WTC11 (cell line): ENCODE measurements around the gene GDF2. TPM values are rescaled to one million over a fixed set of nuclear protein-coding genes. Genes with fewer than 3 reads are reported as not detected.

Source experiments
- ATAC-seq: fragments of 200-7000 bp; cut with Tn5 transposase; 2 replicates; pipeline ENCODE4 v1.10.0; 2021; ENCODE audit warnings: mild to moderate bottlenecking, moderate library complexity
- CTCF ChIA-PET: fragments of 300-600 bp; sonication (Branson Sonifier 250); formaldehyde crosslinking; loops from one replicate; lab custom pipeline; 2021; ENCODE audit warnings: antibody characterized with exemption; lab: Charles Lee
- POLR2A ChIA-PET: fragments of 350-600 bp; sonication (Branson Sonifier 250); formaldehyde crosslinking; loops from one replicate; lab custom pipeline; 2021; ENCODE audit warnings: antibody characterized with exemption; lab: Charles Lee
- DNase-seq: peaks from one replicate; pipeline ENCODE4 v3.0.0; 2021; ENCODE audit warnings: low spot score
- H3K27ac Mint-ChIP-seq: 2 replicates; pipeline ENCODE4 v1.8.0; 2021; ENCODE audit warnings: mixed read lengths
- H3K27me3 Mint-ChIP-seq: 2 replicates; pipeline ENCODE4 v1.8.0; 2021; ENCODE audit warnings: low read depth, mild to moderate bottlenecking, moderate library complexity, mixed read lengths
- H3K36me3 Mint-ChIP-seq: 2 replicates; pipeline ENCODE4 v1.8.0; 2021; ENCODE audit warnings: mixed read lengths
- H3K4me1 Mint-ChIP-seq: 2 replicates; pipeline ENCODE4 v1.8.0; 2022; ENCODE audit warnings: mixed read lengths
- H3K4me3 Mint-ChIP-seq: 2 replicates; pipeline ENCODE4 v1.8.0; 2021; ENCODE audit warnings: mild to moderate bottlenecking, moderate library complexity, mixed read lengths
- H3K9me3 Mint-ChIP-seq: 2 replicates; pipeline ENCODE4 v1.8.0; 2021; ENCODE audit warnings: mixed read lengths
- ATF1 ChIP-seq: sonication (generic); formaldehyde crosslinking; IDR thresholded peaks from 2 replicates; pipeline ENCODE4 v1.8.1; 2023; ENCODE audit warnings: mild to moderate bottlenecking, moderate library complexity, missing genetic modification reagents
- ATF3 ChIP-seq: sonication (generic); formaldehyde crosslinking; conservative IDR thresholded peaks from 2 replicates; pipeline ENCODE4 v1.8.1; 2022; ENCODE audit warnings: mild to moderate bottlenecking, missing genetic modification reagents
- ERG ChIP-seq: fragments of 250-450 bp; sonication (Bioruptor Pico); IDR thresholded peaks from 2 replicates; pipeline ENCODE4 v1.8.0; 2021; ENCODE audit warnings: mild to moderate bottlenecking
- ETV6 ChIP-seq: sonication (generic); formaldehyde crosslinking; IDR thresholded peaks from 2 replicates; pipeline ENCODE4 v1.8.1; 2022; ENCODE audit warnings: mild to moderate bottlenecking, missing genetic modification reagents
- FOXP4 ChIP-seq: sonication (generic); formaldehyde crosslinking; IDR thresholded peaks from 2 replicates; pipeline ENCODE4 v1.8.0; 2022; ENCODE audit warnings: mild to moderate bottlenecking, missing genetic modification reagents
- GABPB1 ChIP-seq: sonication (generic); formaldehyde crosslinking; IDR thresholded peaks from 2 replicates; pipeline ENCODE4 v1.8.1; 2023; ENCODE audit warnings: mild to moderate bottlenecking, missing genetic modification reagents
- IRF1 ChIP-seq: sonication (generic); formaldehyde crosslinking; IDR thresholded peaks from 2 replicates; pipeline ENCODE4 v1.8.0; 2023; ENCODE audit warnings: missing genetic modification reagents
- IRF2 ChIP-seq: sonication (generic); formaldehyde crosslinking; IDR thresholded peaks from 2 replicates; pipeline ENCODE4 v1.8.0; 2022; ENCODE audit warnings: low read depth, missing genetic modification reagents, borderline replicate concordance
- NFATC4 ChIP-seq: fragments of 250-450 bp; sonication (Bioruptor Pico); IDR thresholded peaks from 2 replicates; pipeline ENCODE4 v1.9.0; 2021; ENCODE audit warnings: mild to moderate bottlenecking
- PRRX2 ChIP-seq: fragments of 250-450 bp; sonication (Bioruptor Pico); IDR thresholded peaks from 2 replicates; pipeline ENCODE4 v1.8.0; 2021; ENCODE audit warnings: mild to moderate bottlenecking
- RORB ChIP-seq: fragments of 250-450 bp; sonication (Bioruptor Pico); IDR thresholded peaks from 2 replicates; pipeline ENCODE4 v1.9.0; 2021; ENCODE audit warnings: mild to moderate bottlenecking
- TEAD4 ChIP-seq: sonication (generic); formaldehyde crosslinking; IDR thresholded peaks from 2 replicates; pipeline ENCODE4 v1.8.0; 2022; ENCODE audit warnings: mild to moderate bottlenecking, missing genetic modification reagents
- ZNF232 ChIP-seq: sonication (generic); formaldehyde crosslinking; IDR thresholded peaks from 2 replicates; pipeline ENCODE4 v1.8.0; 2022; ENCODE audit warnings: mild to moderate bottlenecking, missing genetic modification reagents
- ZNF317 ChIP-seq: sonication (generic); formaldehyde crosslinking; IDR thresholded peaks from 2 replicates; pipeline ENCODE4 v1.8.1; 2023; ENCODE audit warnings: low read depth, mild to moderate bottlenecking, moderate library complexity, missing genetic modification reagents, borderline replicate concordance
- ZNF396 ChIP-seq: fragments of 250-450 bp; sonication (Bioruptor Pico); IDR thresholded peaks from 2 replicates; pipeline ENCODE4 v1.8.0; 2021; ENCODE audit warnings: mild to moderate bottlenecking, moderate library complexity, borderline replicate concordance
- ZNF416 ChIP-seq: fragments of 250-450 bp; sonication (Bioruptor Pico); IDR thresholded peaks from 2 replicates; pipeline ENCODE4 v1.9.0; 2021; ENCODE audit warnings: mild to moderate bottlenecking, inconsistent platforms
- ZNF423 ChIP-seq: fragments of 250-450 bp; sonication (Bioruptor Pico); IDR thresholded peaks from 2 replicates; pipeline ENCODE4 v2.1.2; 2022; ENCODE audit warnings: mild to moderate bottlenecking, moderate library complexity
- total RNA-seq: library from RNA; stranded (reverse); gene quantifications from 3 replicates; pipeline ENCODE4 v1.2.3, GENCODE V29; 2021
- TF ChIP-seq, protein P1 (sequence below): sonication (generic); formaldehyde crosslinking; IDR thresholded peaks from 2 replicates; pipeline ENCODE4 v1.8.1; 2022; ENCODE audit warnings: low read depth, missing genetic modification reagents, borderline replicate concordance

The GDF2 gene
- total RNA-seq, 1 experiment from 2014 or later, result not detected

GRCh38 chr10:47364911-47365310 is 42.7 kb downstream of the GDF2 start:
- H3K4me1 Mint-ChIP-seq, result peaks cover 26% of the 10 kb centered on the region
- CTCF ChIA-PET, result interaction anchor here (2.4 kb wide), 1 partner anchor 340 kb away, joined by 8 read pairs; no protein-coding TSS in a partner anchor
- 0 out of 2 replicates have a peak overlapping the region, but pooled peaks have one; percentile 58 for H3K27ac Mint-ChIP-seq
- no peaks in the 10 kb centered on the region; the same call in 1 of the 2 replicates for H3K36me3 Mint-ChIP-seq
- POLR2A ChIA-PET, result interaction anchor here (1.0 to 1.7 kb wide), 2 partner anchors 13 to 19 kb away, joined by 4 to 6 read pairs; partner anchors contain the start of gene ZNF488
- H3K27me3 Mint-ChIP-seq, result no peaks in the 10 kb centered on the region
- no peak for TF ChIP-seq IRF2 (CRISPR knock-in tag)
- TF ChIP-seq NFATC4 (CRISPR knock-in tag), result no peak
- TF ChIP-seq RORB (CRISPR knock-in tag), result no peak
- no peak for TF ChIP-seq ZNF423 (CRISPR knock-in tag)
- TF ChIP-seq GABPB1 (CRISPR knock-in tag), result no peak
- no peak for TF ChIP-seq FOXP4
- TF ChIP-seq ZNF317, result no peak
- no peak for TF ChIP-seq ATF3 (CRISPR knock-in tag)
- TF ChIP-seq PRRX2, result no peak
- TF ChIP-seq, protein P1, sequence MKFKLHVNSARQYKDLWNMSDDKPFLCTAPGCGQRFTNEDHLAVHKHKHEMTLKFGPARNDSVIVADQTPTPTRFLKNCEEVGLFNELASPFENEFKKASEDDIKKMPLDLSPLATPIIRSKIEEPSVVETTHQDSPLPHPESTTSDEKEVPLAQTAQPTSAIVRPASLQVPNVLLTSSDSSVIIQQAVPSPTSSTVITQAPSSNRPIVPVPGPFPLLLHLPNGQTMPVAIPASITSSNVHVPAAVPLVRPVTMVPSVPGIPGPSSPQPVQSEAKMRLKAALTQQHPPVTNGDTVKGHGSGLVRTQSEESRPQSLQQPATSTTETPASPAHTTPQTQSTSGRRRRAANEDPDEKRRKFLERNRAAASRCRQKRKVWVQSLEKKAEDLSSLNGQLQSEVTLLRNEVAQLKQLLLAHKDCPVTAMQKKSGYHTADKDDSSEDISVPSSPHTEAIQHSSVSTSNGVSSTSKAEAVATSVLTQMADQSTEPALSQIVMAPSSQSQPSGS (CRISPR knock-in tag), result no peak
- TF ChIP-seq ATF1 (CRISPR knock-in tag), result no peak
- TF ChIP-seq ETV6, result no peak
- TF ChIP-seq ZNF232 (CRISPR knock-in tag), result no peak
- no peak for TF ChIP-seq ZNF416 (CRISPR knock-in tag)
- no peaks in the 10 kb centered on the region for H3K9me3 Mint-ChIP-seq
- H3K4me3 Mint-ChIP-seq, result no peak overlapping the region
- DNase-seq (no peak), ATAC-seq (no peak)

DNA sequence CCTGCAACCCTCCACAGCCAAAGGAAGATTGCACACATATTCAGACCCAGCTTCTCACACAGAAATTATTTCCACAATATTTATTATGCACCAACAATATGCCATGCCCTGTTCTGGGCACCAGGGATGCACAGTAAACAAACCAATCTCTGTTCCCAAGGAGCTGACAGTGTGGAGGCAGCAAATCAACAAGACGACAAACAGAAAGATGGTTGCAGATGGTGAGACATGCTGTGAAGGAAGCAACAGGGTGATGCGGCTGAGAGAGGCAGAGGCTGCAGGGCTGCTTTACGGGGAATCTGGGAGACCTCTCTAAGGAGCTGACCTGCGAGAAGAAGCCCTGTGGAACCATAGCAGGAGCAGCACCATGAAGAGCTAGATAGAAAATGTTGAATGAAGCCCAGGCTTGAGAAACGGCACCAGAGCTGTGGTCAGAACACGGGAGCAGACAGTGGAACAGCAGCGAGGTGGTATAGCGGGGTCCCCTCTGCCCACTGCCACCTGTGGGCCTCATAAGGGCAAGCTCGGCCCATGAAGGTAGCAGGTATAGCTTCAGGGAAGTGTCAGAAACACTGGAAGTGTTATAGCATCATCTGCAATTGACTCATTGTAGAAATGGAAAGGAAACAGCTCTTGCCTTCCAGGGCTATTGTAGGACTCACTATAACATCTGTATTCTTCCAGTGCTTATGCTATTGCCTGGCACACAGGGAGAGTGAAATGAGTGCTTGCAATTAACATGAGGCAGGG is 43.4 kb downstream of the GDF2 start:
- DNase-seq (no peak), ATAC-seq (no peak)
- H3K4me3 Mint-ChIP-seq, result no peak overlapping the region
- no peaks in the 10 kb centered on the region for H3K9me3 Mint-ChIP-seq
- ChIA-PET POLR2A (no interaction called here), CTCF (interaction anchor here (0.5 to 2.4 kb wide), 2 partner anchors 99 to 341 kb away, joined by 3 to 8 read pairs; no protein-coding TSS in a partner anchor)
- peaks cover 26% of the 10 kb centered on the region for H3K4me1 Mint-ChIP-seq
- TF ChIP-seq ETV6, result no peak
- TF ChIP-seq ERG, result no peak
- TF ChIP-seq TEAD4 (CRISPR knock-in tag), result no peak
- no peak for TF ChIP-seq ZNF396
- no peaks in the 10 kb centered on the region; the same call in 1 of the 2 replicates for H3K36me3 Mint-ChIP-seq
- peak overlapping the region; percentile 58 for H3K27ac Mint-ChIP-seq
- no peaks in the 10 kb centered on the region for H3K27me3 Mint-ChIP-seq

- Mint-ChIP-seq H3K27ac (peak overlapping the region; percentile 36; the same call in 1 of the 2 replicates), H3K36me3 (no peaks in the 10 kb centered on the region; the same call in 1 of the 2 replicates), H3K4me3 (no peak overlapping the region), H3K4me1 (peaks cover 24% of the 10 kb centered on the region), H3K27me3 (no peaks in the 10 kb centered on the region), H3K9me3 (no peaks in the 10 kb centered on the region)
- ATAC-seq (no peak), DNase-seq (no peak)
- ChIA-PET CTCF (interaction anchor here (0.5 kb wide), 1 partner anchor 98 kb away, joined by 3 read pairs; no protein-coding TSS in a partner anchor), POLR2A (no interaction called here)
- no peak for TF ChIP-seq IRF1
Measured at GRCh38 chr10:47366181-47366631, 44.0 kb downstream of the GDF2 start.
